Measurements from ENCODE around the gene ZNF117.
"Not testable (repeated sequence)": the region's sequence is repeated elsewhere in the genome, so short reads cannot be mapped to it uniquely, and the experiment has no call there.

The ZNF117 gene

GRCh38 chr7:64951250-64951848, 39.5 kb downstream of the ZNF117 start:
- peak; percentile 69 for ATAC-seq

GRCh38 chr7:64950673-64951072, 40.2 kb downstream of the ZNF117 start:
- not testable (repeated sequence) for ATAC-seq

More at GRCh38 chr7:64951250-64951848, 39.5 kb downstream of the ZNF117 start:
- TF ChIP-seq TCF4 (CRISPR knock-in tag; IDR thresholded peaks at IDR 0.05; ENCODE audit: borderline replicate concordance) (no peak), ZFP30 (CRISPR knock-in tag; IDR thresholded peaks at IDR 0.05) (no peak), CREB5 (CRISPR knock-in tag; IDR thresholded peaks at IDR 0.05; ENCODE audit: low read depth) (no peak)

GRCh38 chr7:64948774-64949173, 42.1 kb downstream of the ZNF117 start:
- not testable (repeated sequence) for ATAC-seq

GRCh38 chr7:64947252-64948000, 43.4 kb downstream of the ZNF117 start:
- ATAC-seq: peak; percentile 52
- TF ChIP-seq GLIS3 (CRISPR knock-in tag; IDR thresholded peaks at IDR 0.05) (no peak), ZFP3 (CRISPR knock-in tag; IDR thresholded peaks at IDR 0.05) (no peak), BACH2 (CRISPR knock-in tag; IDR thresholded peaks at IDR 0.05; ENCODE audit: borderline replicate concordance) (no peak), TCF4 (CRISPR knock-in tag; IDR thresholded peaks at IDR 0.05; ENCODE audit: borderline replicate concordance) (no peak), ZFP30 (CRISPR knock-in tag; IDR thresholded peaks at IDR 0.05) (no peak), TOX (CRISPR knock-in tag; IDR thresholded peaks at IDR 0.05; ENCODE audit: borderline replicate concordance) (no peak), POU6F1 (CRISPR knock-in tag; IDR thresholded peaks at IDR 0.05; ENCODE audit: borderline replicate concordance, low read depth) (no peak), ZC3H10 (CRISPR knock-in tag; IDR thresholded peaks at IDR 0.05) (no peak), CSRNP3 (CRISPR knock-in tag; IDR thresholded peaks at IDR 0.05) (no peak), ESRRG (CRISPR knock-in tag; IDR thresholded peaks at IDR 0.05) (no peak), ZNF8 (CRISPR knock-in tag; IDR thresholded peaks at IDR 0.05) (no peak), SNAI2 (CRISPR knock-in tag; IDR thresholded peaks at IDR 0.05) (no peak), PPARA (CRISPR knock-in tag; IDR thresholded peaks at IDR 0.05; ENCODE audit: borderline replicate concordance) (no peak), ZNF565 (CRISPR knock-in tag; conservative IDR thresholded peaks at IDR 0.05; ENCODE audit: low read depth) (no peak)

GRCh38 chr7:64946772-64947171, 44.1 kb downstream of the ZNF117 start:
- TF ChIP-seq ISL1 (CRISPR knock-in tag; IDR thresholded peaks at IDR 0.05) (no peak), RARB (CRISPR knock-in tag; IDR thresholded peaks at IDR 0.05) (no peak), PPARA (CRISPR knock-in tag; IDR thresholded peaks at IDR 0.05; ENCODE audit: borderline replicate concordance) (no peak), ZC3H10 (CRISPR knock-in tag; IDR thresholded peaks at IDR 0.05) (no peak), ARNTL (CRISPR knock-in tag; IDR thresholded peaks at IDR 0.05; ENCODE audit: borderline replicate concordance, low read depth) (no peak), POU6F1 (CRISPR knock-in tag; IDR thresholded peaks at IDR 0.05; ENCODE audit: borderline replicate concordance, low read depth) (no peak), CSDC2 (CRISPR knock-in tag; IDR thresholded peaks at IDR 0.05) (no peak), ZNF565 (CRISPR knock-in tag; conservative IDR thresholded peaks at IDR 0.05; ENCODE audit: low read depth) (no peak), ZFP30 (CRISPR knock-in tag; IDR thresholded peaks at IDR 0.05) (no peak), ZNF8 (CRISPR knock-in tag; IDR thresholded peaks at IDR 0.05) (no peak), ESRRG (CRISPR knock-in tag; IDR thresholded peaks at IDR 0.05) (no peak), CSRNP3 (CRISPR knock-in tag; IDR thresholded peaks at IDR 0.05) (no peak), GLIS3 (CRISPR knock-in tag; IDR thresholded peaks at IDR 0.05) (no peak)
- ATAC-seq: peak; percentile 78

All from SK-N-SH treated with all-trans-retinoic acid at 6 μM for 48 hours (cell line).